ENCODE data around the gene EMC7.

DNA sequence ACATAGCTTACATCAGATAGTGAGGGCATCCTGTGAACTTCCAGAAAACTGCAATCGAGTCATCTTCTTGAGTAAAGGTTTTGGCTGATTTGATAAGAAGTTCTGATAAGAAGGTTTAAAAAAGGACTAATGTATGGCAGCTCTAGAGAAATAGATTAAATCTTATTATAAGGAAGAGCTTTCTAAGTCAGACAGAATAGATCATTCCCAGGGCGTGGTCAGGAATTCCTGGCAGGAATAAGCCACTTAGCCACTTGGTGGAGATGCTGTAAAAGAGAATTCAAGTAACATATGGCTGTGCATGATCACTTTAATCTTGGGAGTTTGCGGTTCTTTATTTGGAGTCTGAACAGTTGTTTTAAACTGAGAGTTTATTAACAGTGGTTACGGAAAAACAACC lies 17.6 kb upstream of the EMC7 start:
- no peak for TF ChIP-seq POLR2AphosphoS5 (IDR thresholded peaks at IDR 0.05)
- TF ChIP-seq, protein P1, sequence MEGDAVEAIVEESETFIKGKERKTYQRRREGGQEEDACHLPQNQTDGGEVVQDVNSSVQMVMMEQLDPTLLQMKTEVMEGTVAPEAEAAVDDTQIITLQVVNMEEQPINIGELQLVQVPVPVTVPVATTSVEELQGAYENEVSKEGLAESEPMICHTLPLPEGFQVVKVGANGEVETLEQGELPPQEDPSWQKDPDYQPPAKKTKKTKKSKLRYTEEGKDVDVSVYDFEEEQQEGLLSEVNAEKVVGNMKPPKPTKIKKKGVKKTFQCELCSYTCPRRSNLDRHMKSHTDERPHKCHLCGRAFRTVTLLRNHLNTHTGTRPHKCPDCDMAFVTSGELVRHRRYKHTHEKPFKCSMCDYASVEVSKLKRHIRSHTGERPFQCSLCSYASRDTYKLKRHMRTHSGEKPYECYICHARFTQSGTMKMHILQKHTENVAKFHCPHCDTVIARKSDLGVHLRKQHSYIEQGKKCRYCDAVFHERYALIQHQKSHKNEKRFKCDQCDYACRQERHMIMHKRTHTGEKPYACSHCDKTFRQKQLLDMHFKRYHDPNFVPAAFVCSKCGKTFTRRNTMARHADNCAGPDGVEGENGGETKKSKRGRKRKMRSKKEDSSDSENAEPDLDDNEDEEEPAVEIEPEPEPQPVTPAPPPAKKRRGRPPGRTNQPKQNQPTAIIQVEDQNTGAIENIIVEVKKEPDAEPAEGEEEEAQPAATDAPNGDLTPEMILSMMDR (IDR thresholded peaks at IDR 0.05) = no peak
- no peak for TF ChIP-seq POLR2A (IDR thresholded peaks at IDR 0.05)
